Measurements from ENCODE around the gene CHAC2.
"Not testable (repeated sequence)": the region's sequence is repeated elsewhere in the genome, so short reads cannot be mapped to it uniquely, and the experiment has no call there.

CHAC2 gene

GRCh38 chr2:53767405-53768241 lies at the start of gene CHAC2:
CHAC2 (plus strand) TSS chr2:53767804; CDS start chr2:53767887, 83 bp downstream.
- peak; percentile 77 for DNase-seq

GRCh38 chr2:53720944-53721343 lies 46.7 kb upstream of the CHAC2 start:
- DNase-seq: not testable (repeated sequence)

- no peak for DNase-seq
Measured at GRCh38 chr2:53724536-53724935, 43.1 kb upstream of the CHAC2 start.

GRCh38 chr2:53725662-53726061 lies 41.9 kb upstream of the CHAC2 start:
- DNase-seq: no peak

- DNase-seq: no peak
Measured at GRCh38 chr2:53727921-53728320, 39.7 kb upstream of the CHAC2 start.

- no peak for DNase-seq
Measured at GRCh38 chr2:53729143-53729762, 38.4 kb upstream of the CHAC2 start.

GRCh38 chr2:53737091-53737490 lies 30.5 kb upstream of the CHAC2 start:
- DNase-seq: no peak

GRCh38 chr2:53739032-53739431 lies 28.6 kb upstream of the CHAC2 start:
- DNase-seq: no peak

- DNase-seq: no peak
Measured at GRCh38 chr2:53740170-53740569, 27.4 kb upstream of the CHAC2 start.

GRCh38 chr2:53744395-53745065 lies 23.1 kb upstream of the CHAC2 start:
- no peak for DNase-seq

- DNase-seq: no peak
Measured at GRCh38 chr2:53750041-53750768, 17.4 kb upstream of the CHAC2 start.

GRCh38 chr2:53751728-53752127 lies 15.9 kb upstream of the CHAC2 start:
- DNase-seq: no peak

- DNase-seq: no peak
Measured at GRCh38 chr2:53752385-53752784, 15.2 kb upstream of the CHAC2 start.

GRCh38 chr2:53753041-53753440 lies 14.6 kb upstream of the CHAC2 start:
- no peak for DNase-seq

- no peak for DNase-seq
Measured at GRCh38 chr2:53755121-53755520, 12.5 kb upstream of the CHAC2 start.

- no peak for DNase-seq
Measured at GRCh38 chr2:53756644-53757043, 11.0 kb upstream of the CHAC2 start.

- DNase-seq: not testable (repeated sequence)
Measured at GRCh38 chr2:53757206-53757605, 10.4 kb upstream of the CHAC2 start.

GRCh38 chr2:53765767-53766166 lies 1.8 kb upstream of the CHAC2 start:
- DNase-seq: no peak

- DNase-seq: no peak
Measured at GRCh38 chr2:53768242-53768542, 588 bp downstream of the CHAC2 start.

GRCh38 chr2:53769318-53769945 lies 1.8 kb downstream of the CHAC2 start:
- no peak for DNase-seq

- peak; percentile 8 for DNase-seq
Measured at GRCh38 chr2:53770264-53770663, 2.7 kb downstream of the CHAC2 start.

- no peak for DNase-seq
Measured at GRCh38 chr2:53777134-53777533, 9.5 kb downstream of the CHAC2 start.

Data from CD4-positive, alpha-beta T cell treated with Interleukin-4 for 4 hours (primary cell).